DMS 273 (cell line): ENCODE results near the gene NEO1.
A peak's percentile ranks its signal among the peaks of the same experiment; 100 is the strongest.
"Not testable (repeated sequence)": the region's sequence is repeated elsewhere in the genome, so short reads cannot be mapped to it uniquely, and the experiment has no call there.

Experiments
- DNase-seq: peaks from one replicate; lab custom pipeline; 2025; ENCODE audit not compliant: unreplicated experiment; lab: John Stamatoyannopoulos, UW

NEO1 gene

GRCh38 chr15:73183071-73183470 is 130.8 kb downstream of the NEO1 start:
- DNase-seq = no peak

- DNase-seq = no peak
Measured at GRCh38 chr15:73190189-73190601, 137.9 kb downstream of the NEO1 start.

DNA sequence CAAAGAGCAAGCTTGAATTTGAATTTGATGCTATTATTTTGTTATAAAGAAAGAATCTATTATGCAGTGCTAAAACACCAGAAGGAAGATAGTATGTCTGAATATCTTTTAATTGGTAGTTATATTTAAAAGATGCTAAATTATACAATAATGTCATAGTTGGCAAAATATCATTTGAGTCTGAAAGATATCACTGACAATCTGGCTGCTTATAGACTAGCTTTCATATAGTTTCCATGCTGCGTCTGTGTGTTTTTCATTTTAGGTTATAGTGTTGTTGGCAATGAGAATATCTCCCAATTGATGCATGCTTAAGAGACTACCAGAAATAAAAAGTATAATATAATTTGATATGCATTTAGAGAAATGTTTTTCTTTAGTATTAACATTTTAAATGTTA is 142.9 kb downstream of the NEO1 start:
- DNase-seq = no peak

DNA sequence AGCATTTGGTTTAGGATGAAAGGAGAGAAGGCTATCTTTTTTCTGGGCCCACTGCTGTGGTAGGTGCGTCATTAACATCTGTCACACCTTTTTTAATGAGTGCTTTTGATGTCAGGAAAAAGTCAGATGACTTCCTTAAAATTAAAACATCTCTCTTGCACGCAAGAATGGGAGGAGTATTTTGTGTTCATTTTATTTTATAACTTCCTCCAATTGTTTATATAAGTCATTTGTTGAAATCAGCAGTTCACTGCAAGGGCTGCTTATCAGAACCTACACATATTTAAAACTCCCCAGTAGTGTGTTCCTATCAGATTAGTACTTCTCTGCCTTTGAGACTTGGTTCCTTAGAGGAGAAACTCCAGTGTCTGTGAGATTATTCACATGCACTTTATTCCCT is 143.8 kb downstream of the NEO1 start:
- no peak for DNase-seq

GRCh38 chr15:73200339-73200738 is 148.1 kb downstream of the NEO1 start:
- no peak for DNase-seq

- DNase-seq = no peak
Measured at GRCh38 chr15:73210630-73211029, 158.4 kb downstream of the NEO1 start.

DNA sequence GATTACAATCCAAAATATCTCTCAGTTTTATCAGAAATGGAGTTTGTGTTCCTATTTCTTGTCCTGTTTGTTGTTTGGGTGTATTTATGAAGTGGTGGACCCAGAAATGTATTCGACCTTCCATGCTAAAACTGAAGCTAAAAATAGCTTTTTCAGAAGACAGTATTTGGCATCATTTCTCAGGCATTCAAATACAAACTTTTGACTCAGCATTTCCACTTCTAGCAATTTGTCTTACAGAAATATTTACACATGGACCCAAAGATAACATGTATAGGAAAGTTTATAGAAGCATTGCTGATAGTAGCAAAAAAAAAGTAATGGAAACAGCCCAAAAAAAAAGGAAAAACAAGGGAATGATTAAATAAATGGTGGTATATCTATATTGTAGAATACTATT is 160.2 kb downstream of the NEO1 start:
- DNase-seq = no peak

DNA sequence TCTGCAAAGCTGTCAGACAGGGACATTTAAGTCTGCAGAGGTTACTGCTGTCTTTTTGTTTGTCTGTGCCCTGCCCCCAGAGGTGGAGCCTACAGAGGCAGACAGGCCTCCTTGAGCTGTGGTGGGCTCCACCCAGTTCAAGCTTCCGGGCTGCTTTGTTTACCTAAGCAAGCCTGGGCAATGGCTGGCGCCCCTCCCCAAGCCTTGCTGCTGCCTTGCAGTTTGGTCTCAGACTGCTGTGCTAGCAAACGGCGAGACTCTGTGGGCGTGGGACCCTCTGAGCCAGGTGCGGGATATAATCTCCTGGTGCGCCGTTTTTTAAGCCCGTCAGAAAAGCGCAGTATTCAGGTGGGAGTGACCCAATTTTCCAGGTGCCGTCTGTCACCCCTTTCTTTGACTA is 169.2 kb downstream of the NEO1 start:
- not testable (repeated sequence) for DNase-seq

DNA sequence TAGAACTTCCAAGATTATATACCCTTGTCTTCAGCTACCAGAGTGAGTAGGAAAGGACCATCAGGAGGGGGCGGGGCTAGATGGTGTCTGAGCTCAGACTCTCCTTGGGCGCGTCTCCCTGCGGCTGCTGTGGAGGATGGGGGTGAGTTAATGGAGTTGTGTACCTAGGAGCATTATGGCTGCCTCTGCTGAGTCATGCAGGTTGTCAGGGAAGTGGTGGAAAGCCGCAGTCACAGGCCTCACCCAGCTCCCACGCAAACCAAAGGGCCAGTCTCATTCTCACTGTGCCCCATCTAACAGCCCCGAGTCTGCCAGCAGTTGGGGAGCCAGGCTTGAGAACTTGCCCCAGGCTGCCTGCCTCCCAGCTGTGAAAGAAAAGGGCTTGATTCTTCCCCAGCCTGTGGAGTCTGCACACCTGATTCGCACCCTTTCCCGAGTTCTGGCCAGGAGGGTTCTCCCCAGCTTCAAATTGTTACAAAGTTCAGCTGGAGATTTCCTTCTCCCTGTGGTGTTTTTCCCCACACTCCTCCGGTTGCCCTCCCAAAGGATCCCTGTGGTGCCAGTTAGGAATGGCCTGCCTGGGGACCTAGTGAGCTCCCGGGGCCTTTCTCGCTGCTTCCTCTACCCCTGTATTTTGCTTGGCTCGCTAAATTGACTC is 173.2 kb downstream of the NEO1 start:
- no peak for DNase-seq

GRCh38 chr15:73226093-73226814 is 174.0 kb downstream of the NEO1 start:
- DNase-seq = no peak

DNA sequence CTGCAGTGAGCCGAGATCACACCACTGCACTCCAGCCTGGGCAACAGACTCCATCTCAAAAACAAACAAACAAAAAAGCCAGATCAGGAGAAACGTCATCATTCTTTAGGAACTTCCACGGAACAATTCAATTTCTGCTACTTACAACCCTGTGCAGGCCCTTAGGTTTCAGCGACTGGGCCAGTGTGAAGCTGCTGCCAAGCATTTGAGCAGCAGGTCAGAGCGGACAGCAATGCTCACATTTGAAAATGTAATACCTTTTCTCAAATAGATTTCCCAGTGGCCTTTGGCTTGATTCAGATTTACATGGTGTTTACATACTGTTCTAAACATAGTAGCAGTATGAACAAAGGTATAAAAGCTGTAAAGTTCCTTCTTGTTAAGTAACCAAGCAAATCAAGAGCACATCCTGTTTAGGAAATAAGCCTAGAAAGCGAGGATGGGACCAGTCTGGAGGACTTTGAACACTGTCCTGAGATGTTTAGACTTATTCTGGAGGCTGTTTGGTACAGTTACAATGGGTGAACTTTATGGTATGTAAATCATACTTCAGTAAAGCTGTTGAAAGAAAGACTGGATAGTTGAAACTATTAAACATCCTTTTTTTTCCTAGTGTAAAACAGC is 175.3 kb downstream of the NEO1 start:
- no peak for DNase-seq

DNA sequence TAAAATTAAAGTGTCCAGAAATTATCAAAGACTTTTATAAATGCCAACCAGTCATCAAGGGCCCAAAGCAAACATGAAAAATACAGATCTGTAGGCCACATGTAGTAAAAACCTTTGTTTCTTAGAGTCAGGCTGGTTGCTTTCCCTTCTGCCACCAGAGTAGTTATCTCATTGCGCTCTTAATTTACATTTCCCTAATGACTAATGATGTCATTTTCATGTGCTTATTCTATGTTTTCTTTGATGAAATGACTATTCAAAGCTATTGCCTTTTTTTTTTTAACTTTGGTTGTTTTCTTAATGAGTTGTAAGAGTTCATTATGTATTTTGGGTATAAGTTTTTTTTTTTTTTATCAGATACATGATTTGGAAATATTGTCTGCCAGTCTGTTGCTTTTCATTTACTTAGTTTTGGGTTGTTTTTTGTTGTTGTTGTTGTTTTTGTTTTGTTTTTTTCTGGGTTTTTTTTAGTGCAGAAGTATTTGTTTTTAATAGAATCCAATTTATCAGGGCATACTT is 175.9 kb downstream of the NEO1 start:
- peak; percentile 15 for DNase-seq

GRCh38 chr15:73231661-73232419 is 179.6 kb downstream of the NEO1 start:
- no peak for DNase-seq

DNA sequence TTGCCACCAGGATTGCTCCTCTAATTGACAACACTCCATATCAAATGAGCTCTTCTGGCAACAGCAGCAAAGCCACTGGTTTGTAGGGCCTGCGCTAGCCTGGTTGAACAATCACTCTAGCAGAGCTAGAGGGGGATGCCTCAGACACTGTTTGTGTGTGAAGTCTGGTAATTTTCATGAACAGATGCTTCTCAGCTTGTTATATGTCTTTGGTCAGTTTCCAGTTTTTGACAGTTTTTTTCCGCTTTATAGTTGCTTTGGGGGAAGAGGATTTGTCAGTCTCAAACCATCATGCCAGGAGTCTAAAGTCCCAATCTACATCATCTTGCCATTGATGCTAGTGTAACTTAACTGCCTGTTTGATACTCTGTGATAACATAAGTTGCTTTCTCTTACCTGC is 180.5 kb downstream of the NEO1 start:
- DNase-seq = no peak

DNA sequence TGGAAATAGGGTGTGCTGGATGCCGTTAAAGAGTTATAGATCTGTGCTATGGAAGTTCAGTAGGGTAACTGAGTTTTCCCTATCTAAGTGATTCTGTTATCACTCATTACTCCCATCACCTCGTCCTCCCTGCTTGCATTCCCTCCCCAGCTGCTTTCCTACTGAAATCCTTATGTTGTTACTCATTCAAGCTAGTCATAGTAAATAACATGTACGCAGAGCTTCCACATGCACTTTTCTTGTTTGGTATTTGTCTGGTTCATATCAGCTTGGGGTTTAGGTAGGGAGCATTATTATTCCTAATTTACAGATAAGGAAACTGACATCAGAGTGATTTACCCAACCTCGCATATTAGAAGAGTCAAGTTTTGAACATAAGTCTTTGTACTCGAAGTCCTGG is 181.4 kb downstream of the NEO1 start:
- DNase-seq = no peak

GRCh38 chr15:73237910-73238309 is 185.6 kb downstream of the NEO1 start:
- no peak for DNase-seq

DNA sequence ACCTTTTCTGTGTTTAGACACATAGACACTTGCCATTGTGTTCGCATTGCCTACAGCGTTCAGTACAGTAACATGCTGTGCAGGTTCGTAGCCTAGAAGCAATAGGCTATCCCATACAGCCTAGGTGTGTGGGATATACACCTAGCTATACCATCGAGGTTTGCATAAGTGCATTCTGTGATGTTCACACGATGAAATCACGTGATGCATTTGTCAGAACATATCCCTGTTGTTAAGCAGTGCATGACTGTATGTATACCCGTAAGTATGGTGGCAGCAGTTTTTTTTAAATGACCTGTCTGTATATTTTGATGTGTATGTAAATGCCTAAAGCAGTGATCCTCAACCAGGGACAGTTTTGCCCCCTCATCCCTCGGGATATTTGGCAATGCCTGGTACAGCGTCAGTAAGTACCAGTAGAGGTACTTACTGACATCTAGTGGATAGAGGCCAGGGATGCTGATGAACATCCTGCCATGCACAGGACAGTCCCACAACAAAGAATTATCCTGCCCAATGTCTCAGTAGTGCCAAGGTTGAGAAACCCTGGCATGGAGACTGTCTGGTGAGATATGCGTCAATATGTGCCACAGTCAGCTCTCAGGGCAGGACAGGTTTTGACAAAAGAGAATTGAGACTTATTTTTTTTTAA is 187.4 kb downstream of the NEO1 start:
- DNase-seq = peak; percentile 31

GRCh38 chr15:73240866-73241499 is 188.7 kb downstream of the NEO1 start:
- DNase-seq = peak; percentile 74

DNA sequence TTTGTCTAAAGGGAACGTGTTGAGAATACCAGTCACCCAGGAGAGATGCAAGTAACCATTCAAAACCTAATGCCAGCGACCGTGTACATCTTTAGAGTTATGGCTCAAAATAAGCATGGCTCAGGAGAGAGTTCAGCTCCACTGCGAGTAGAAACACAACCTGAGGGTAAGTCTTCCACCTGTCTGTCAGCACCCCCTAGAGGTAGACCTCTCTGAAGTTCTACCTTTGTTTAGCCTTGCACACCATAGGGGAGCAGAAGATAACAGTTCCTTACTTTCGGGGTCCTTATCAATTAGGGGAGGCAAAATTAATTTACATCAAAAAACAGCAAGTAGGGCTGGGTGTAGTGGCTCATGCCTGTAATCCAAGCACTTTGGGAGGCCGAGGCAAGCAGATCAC is 192.1 kb downstream of the NEO1 start:
- peak; percentile 15 for DNase-seq

DNA sequence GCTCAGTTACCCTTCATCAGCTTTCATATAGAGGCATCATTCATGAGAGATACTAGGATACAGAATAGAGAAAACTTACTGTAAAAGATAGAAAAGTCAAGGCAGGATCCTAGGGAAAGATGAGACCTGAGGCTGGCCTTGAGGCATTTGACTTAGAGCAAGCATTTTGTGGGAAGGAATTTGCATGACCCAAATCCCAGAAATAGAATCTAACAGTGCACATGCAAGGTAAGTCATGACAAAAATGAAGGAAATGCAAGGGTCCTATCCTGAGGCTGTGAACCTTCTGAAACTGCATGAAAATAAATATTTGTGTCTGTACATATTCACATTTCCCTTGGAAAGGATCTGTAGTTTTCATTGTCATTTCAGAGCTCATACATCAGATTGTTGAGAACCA is 194.2 kb downstream of the NEO1 start:
- DNase-seq = no peak
